H1 (cell line): ENCODE results near the gene STRADB. TPM values are rescaled to one million over a fixed set of nuclear protein-coding genes. Genes with fewer than 3 reads are reported as not detected.

Experiments
- CTCF ChIA-PET: fragments of 300-600 bp; sonication (Branson Sonifier 250); formaldehyde crosslinking; loops from one replicate; lab custom pipeline; 2021; ENCODE audit not compliant: partially characterized antibody; lab: Charles Lee
- POLR2A ChIA-PET: fragments of 300-600 bp; sonication (Branson Sonifier 250); formaldehyde crosslinking; loops from one replicate; lab custom pipeline; 2021; ENCODE audit warnings: inconsistent platforms; ENCODE audit not compliant: partially characterized antibody; lab: Charles Lee
- DNase-seq, 2 experiments: peaks; one replicate each; pipeline versions ENCODE4 v3.0.0 to v3.0.0-alpha.2; 2010 to 2022; ENCODE audit warnings: low spot score in 2 of 2, low read depth in 1 of 2, mixed read lengths in 1 of 2
- FAIRE-seq: peaks from 2 replicates; lab custom pipeline; 2011; peaks lifted over from hg19 to GRCh38; lab: Jason Lieb, UNC
- H2AFZ ChIP-seq: 2 replicates; pipeline ENCODE4 v1.8.1; 2012; ENCODE audit warnings: low read length, inconsistent platforms
- H2AK5ac ChIP-seq: 2 replicates; pipeline ENCODE4 v1.6.1; 2013; ENCODE audit warnings: low read depth, low read length
- H2BK120ac ChIP-seq: replicated peaks from 2 replicates; pipeline ENCODE3; 2013; ENCODE audit warnings: low read depth, low read length, inconsistent platforms
- H2BK12ac ChIP-seq: 2 replicates; pipeline ENCODE4 v1.6.1; 2013; ENCODE audit warnings: low read depth, low read length
- H2BK15ac ChIP-seq: 2 replicates; pipeline ENCODE4 v1.6.1; 2013; ENCODE audit warnings: low read length
- H2BK20ac ChIP-seq: 2 replicates; pipeline ENCODE4 v1.6.1; 2013; ENCODE audit warnings: low read length
- H2BK5ac ChIP-seq: 2 replicates; pipeline ENCODE4 v1.6.1; 2013; ENCODE audit warnings: low read depth, low read length
- H3K14ac ChIP-seq: 2 replicates; pipeline ENCODE4 v1.6.1; 2013; ENCODE audit warnings: inconsistent platforms; ENCODE audit not compliant: insufficient read length
- H3K18ac ChIP-seq: 2 replicates; pipeline ENCODE4 v1.6.1; 2013; ENCODE audit warnings: low read length; ENCODE audit errors: extremely low read depth
- H3K23ac ChIP-seq: 2 replicates; pipeline ENCODE4 v1.6.1; 2013; ENCODE audit warnings: inconsistent platforms; ENCODE audit not compliant: insufficient read length
- H3K23me2 ChIP-seq: 2 replicates; pipeline ENCODE4 v1.6.1; 2013; ENCODE audit warnings: low read depth, low read length
- H3K27ac ChIP-seq: 2 replicates; pipeline ENCODE4 v1.6.1; 2011; ENCODE audit warnings: low read depth, low read length, inconsistent platforms
- H3K27me3 ChIP-seq, 4 experiments: replicated peaks in 1 of 4; 1 replicate in 1 of 4; 2 replicates in 3 of 4; pipeline versions ENCODE4 v1.6.1 to v1.8.1; 2011 to 2013; ENCODE audit warnings: low read length in 3 of 4, mild to moderate bottlenecking in 3 of 4, inconsistent platforms in 2 of 4, mixed read lengths in 2 of 4, moderate library complexity in 1 of 4; ENCODE audit not compliant: control insufficient read depth in 3 of 4, insufficient read depth in 3 of 4; ENCODE audit errors: extremely low read depth in 1 of 4
- H3K36me3 ChIP-seq, 4 experiments: 2 replicates each; pipeline versions ENCODE4 v1.6.1 to v1.8.1; 2011 to 2013; ENCODE audit warnings: mild to moderate bottlenecking in 4 of 4, low read length in 3 of 4, moderate library complexity in 2 of 4, control low read depth in 1 of 4, inconsistent platforms in 1 of 4; ENCODE audit not compliant: insufficient read depth in 4 of 4, control insufficient read depth in 2 of 4
- H3K4ac ChIP-seq: replicated peaks from 2 replicates; pipeline ENCODE3; 2013; ENCODE audit warnings: low read length, low read depth, mixed read lengths, inconsistent platforms; ENCODE audit not compliant: insufficient read length
- H3K4me1 ChIP-seq, 4 experiments: replicated peaks in 1 of 4; 1 replicate in 1 of 4; 2 replicates in 3 of 4; pipeline versions ENCODE4 v1.6.1 to v1.8.1; 2011 to 2013; ENCODE audit warnings: low read length in 3 of 4, inconsistent platforms in 2 of 4, mixed read lengths in 1 of 4; ENCODE audit not compliant: insufficient read depth in 4 of 4, control insufficient read depth in 3 of 4
- H3K4me2 ChIP-seq, 2 experiments: 2 replicates each; pipeline versions ENCODE4 v1.6.1 to v1.8.1; 2011 to 2013; ENCODE audit warnings: low read depth in 2 of 2, low read length in 2 of 2, control low read depth in 1 of 2, inconsistent platforms in 1 of 2, mild to moderate bottlenecking in 1 of 2; ENCODE audit not compliant: insufficient read depth in 1 of 2
- H3K4me3 ChIP-seq, 4 experiments: fragments of 200-600, 300-600 bp in 1 of 4; sonication (generic), shearing (Covaris generic), sonication (Bioruptor Twin) in 1 of 4; 2 replicates each; pipeline versions ENCODE4 v1.5.1 to v1.8.1; 2011 to 2016; ENCODE audit warnings: low read length in 4 of 4, low read depth in 3 of 4, control low read depth in 2 of 4, inconsistent platforms in 2 of 4, mild to moderate bottlenecking in 2 of 4, mixed read lengths in 1 of 4, moderate library complexity in 1 of 4; ENCODE audit not compliant: insufficient read depth in 2 of 4; ENCODE audit errors: extremely low read depth in 1 of 4
- H3K56ac ChIP-seq: replicated peaks from 2 replicates; pipeline ENCODE3; 2013; ENCODE audit warnings: low read depth, mild to moderate bottlenecking, mixed read lengths, low read length, inconsistent platforms; ENCODE audit not compliant: insufficient read length
- H3K79me1 ChIP-seq: 2 replicates; pipeline ENCODE4 v1.6.1; 2013; ENCODE audit warnings: low read depth, low read length, control low read depth
- H3K79me2 ChIP-seq, 2 experiments: 2 replicates each; pipeline versions ENCODE4 v1.6.1 to v1.8.1; 2012 to 2013; ENCODE audit warnings: low read length in 2 of 2, mild to moderate bottlenecking in 2 of 2, inconsistent platforms in 1 of 2; ENCODE audit not compliant: insufficient read depth in 2 of 2, control insufficient read depth in 1 of 2
- H3K9ac ChIP-seq, 4 experiments: replicated peaks in 1 of 4; 1 replicate in 1 of 4; 2 replicates in 3 of 4; pipeline versions ENCODE4 v1.6.1 to v1.8.1; 2011 to 2013; ENCODE audit warnings: low read depth in 3 of 4, low read length in 3 of 4, control low read depth in 2 of 4, mild to moderate bottlenecking in 2 of 4, moderate library complexity in 2 of 4, inconsistent platforms in 1 of 4; ENCODE audit errors: extremely low read depth in 1 of 4
- H3K9me3 ChIP-seq, 2 experiments: 2 replicates each; pipeline versions ENCODE4 v1.6.1 to v1.8.1; 2012 to 2013; ENCODE audit warnings: mild to moderate bottlenecking in 2 of 2, moderate library complexity in 2 of 2, control low read depth in 1 of 2, inconsistent platforms in 1 of 2, low read depth in 1 of 2, low read length in 1 of 2, mixed read lengths in 1 of 2; ENCODE audit not compliant: insufficient read depth in 2 of 2
- H4K20me1 ChIP-seq, 2 experiments: replicated peaks in 1 of 2; 2 replicates each; pipeline versions ENCODE3 to v1.8.1; 2011 to 2013; ENCODE audit warnings: inconsistent platforms in 2 of 2, low read length in 2 of 2, mild to moderate bottlenecking in 1 of 2; ENCODE audit not compliant: insufficient read depth in 2 of 2, control insufficient read depth in 1 of 2
- H4K5ac ChIP-seq: 2 replicates; pipeline ENCODE4 v1.6.1; 2013; ENCODE audit warnings: low read length, low read depth, mixed read lengths, inconsistent platforms; ENCODE audit not compliant: insufficient read length
- H4K8ac ChIP-seq: 2 replicates; pipeline ENCODE4 v1.8.0; 2013; ENCODE audit warnings: mild to moderate bottlenecking, moderate library complexity, low read length, inconsistent platforms; ENCODE audit not compliant: insufficient read depth; ENCODE audit errors: extremely low read depth
- H4K91ac ChIP-seq: replicated peaks from 2 replicates; pipeline ENCODE3; 2013; ENCODE audit warnings: low read length, mixed read lengths, inconsistent platforms; ENCODE audit not compliant: insufficient read length
- BACH1 ChIP-seq: IDR thresholded peaks from 2 replicates; pipeline ENCODE4 v1.6.1; 2012; ENCODE audit warnings: low read length, improper control_type of control experiment
- CBX8 ChIP-seq: fragments of 300-800, 300-1000 bp; sonication (generic); IDR thresholded peaks from 2 replicates; pipeline ENCODE4 v1.7.1; 2016; ENCODE audit warnings: low read depth, low read length, borderline replicate concordance
- RXRA ChIP-seq: IDR thresholded peaks from 2 replicates; pipeline ENCODE4 v1.6.1; 2011; ENCODE audit warnings: low read depth, mild to moderate bottlenecking, low read length, moderate library complexity; ENCODE audit not compliant: insufficient read depth
- SAP30 ChIP-seq: fragments of 300-600 bp; sonication (generic); IDR thresholded peaks from 2 replicates; pipeline ENCODE4 v1.7.1; 2012; ENCODE audit warnings: low read length, moderate library complexity, mild to moderate bottlenecking, inconsistent platforms; ENCODE audit not compliant: insufficient read depth, insufficient replicate concordance
- SIX5 ChIP-seq: IDR thresholded peaks from 2 replicates; pipeline ENCODE4 v1.6.1; 2011; ENCODE audit warnings: mild to moderate bottlenecking, low read depth, low read length
- SP4 ChIP-seq: IDR thresholded peaks from 2 replicates; pipeline ENCODE4 v1.6.1; 2012; ENCODE audit warnings: low read length, inconsistent platforms
- TAF1 ChIP-seq: IDR thresholded peaks from 2 replicates; pipeline ENCODE4 v1.6.1; 2011; ENCODE audit warnings: mild to moderate bottlenecking, low read depth, low read length
- whole genome bisulfite sequencing, 2 experiments: shearing (Covaris generic) in 1 of 2; methylation state at CpG; one replicate each; pipeline versions ENCODE4 v1.1.6 to v1.1.7; 2013 to 2015; ENCODE audit warnings: low lambda C conversion rate in 2 of 2, mixed read lengths in 2 of 2, inconsistent platforms in 1 of 2, low coverage in 1 of 2, missing lambda C conversion rate in 1 of 2; ENCODE audit not compliant: insufficient replicate concordance in 2 of 2, insufficient coverage in 1 of 2, insufficient read length in 1 of 2; ENCODE audit errors: extremely low coverage in 1 of 2, missing lambda C conversion rate in 1 of 2; 5-methylcytosine and 5-hydroxymethylcytosine counted together
- polyA plus RNA-seq, 7 experiments: library from polyadenylated mRNA; depleted of rRNA in 3 of 7; stranded (reverse) in 5 of 7; unstranded in 2 of 7; fragments of >200 nt in 5 of 7; fragments of 200-250 nt in 2 of 7; gene quantifications; 1 replicate in 5 of 7; 2 replicates in 1 of 7; 4 replicates in 1 of 7; pipeline versions ENCODE4 v1.2.1 to v1.2.3, GENCODE V29; 2011 to 2013; ENCODE audit warnings: missing spikeins in 2 of 7, mixed read lengths in 2 of 7
- total RNA-seq: library from RNA; stranded (reverse); fragmentation: NEBNext Ultra II Directional; extraction: Animal tissue kit (Norgen Biotek cat#: 25700); gene quantifications from 2 replicates; pipeline ENCODE4 v1.2.1, GENCODE V29; 2021

STRADB gene
- total and polyA plus RNA-seq, 2 of the 8 experiments (the other 6 are each of a cell fraction or from before 2014, with no cell fraction given) = 20.9 to 34.9 TPM

GRCh38 chr2:201403880-201404279, 47.7 kb upstream of the STRADB start:
- Histone ChIP-seq H3K27ac (no peak overlapping the region), H3K79me2 (no peaks in the 10 kb centered on the region), H2BK20ac (no peak overlapping the region), H3K9ac (no peak overlapping the region), H4K8ac (no peak overlapping the region), H4K91ac (no peak overlapping the region), H2BK5ac (no peak overlapping the region), H3K9me3 (no peaks in the 10 kb centered on the region), H3K23me2 (no peaks in the 10 kb centered on the region), H2BK120ac (no peak overlapping the region), H4K5ac (no peak overlapping the region), H3K23ac (no peak overlapping the region), H3K79me1 (no peaks in the 10 kb centered on the region), H2BK12ac (no peak overlapping the region), H3K4me2 (no peak overlapping the region), H2AK5ac (no peak overlapping the region), H3K14ac (no peak overlapping the region), H3K56ac (no peak overlapping the region), H3K4me1 (no peaks in the 10 kb centered on the region), H3K36me3 (no peaks in the 10 kb centered on the region; a peak in 1 of 8 replicates), H2BK15ac (no peak overlapping the region), H4K20me1 (peaks cover 0 to 2% of the 10 kb centered on the region in 2 experiments), H2AFZ (no peak overlapping the region), H3K4ac (no peak overlapping the region), H3K27me3 (no peaks in the 10 kb centered on the region), H3K4me3 (no peak overlapping the region), H3K18ac (no peak overlapping the region)
- WGBS, 2 experiments = 93% methylated on average over 3 of the region's 3 CpGs; no CpG with 5 or more reads in 1 of the 2 experiments
- FAIRE-seq = no peak
- DNase-seq = no peak
- CTCF ChIA-PET = interaction anchor here (1.0 to 1.9 kb wide), 4 partner anchors 10 to 171 kb away, joined by 3 to 4 read pairs (median 3); no protein-coding TSS in a partner anchor
- no peak for TF ChIP-seq SAP30
- no peak for TF ChIP-seq BACH1
- no peak for TF ChIP-seq SIX5
- no peak for TF ChIP-seq RXRA
- no peak for TF ChIP-seq TAF1
- no peak for TF ChIP-seq CBX8
- TF ChIP-seq SP4 = no peak
- POLR2A ChIA-PET = no interaction called here
